Nephron progenitor cell (in vitro differentiated cells): ENCODE measurements around the gene FKBP1B.

Experiments used
- DNase-seq: peaks from one replicate; pipeline ENCODE4 v3.0.0; 2021
- H3K27ac Mint-ChIP-seq: 2 replicates; pipeline ENCODE4 v1.8.0; 2021; ENCODE audit warnings: mild to moderate bottlenecking, moderate library complexity, mixed read lengths
- H3K27me3 Mint-ChIP-seq: 2 replicates; pipeline ENCODE4 v1.8.0; 2021; ENCODE audit warnings: mild to moderate bottlenecking, low read depth, mixed read lengths; ENCODE audit not compliant: poor library complexity
- H3K36me3 Mint-ChIP-seq: 2 replicates; pipeline ENCODE4 v1.8.0; 2021; ENCODE audit warnings: low read depth, mixed read lengths
- H3K4me1 Mint-ChIP-seq: 2 replicates; pipeline ENCODE4 v1.8.0; 2021; ENCODE audit warnings: mixed read lengths
- H3K4me3 Mint-ChIP-seq: 2 replicates; pipeline ENCODE4 v1.8.0; 2021; ENCODE audit warnings: mild to moderate bottlenecking, moderate library complexity, mixed read lengths
- H3K9me3 Mint-ChIP-seq: 2 replicates; pipeline ENCODE4 v1.8.0; 2021; ENCODE audit warnings: mild to moderate bottlenecking, moderate library complexity, mixed read lengths
- TF ChIP-seq, protein P1 (sequence below): fragments of 200-600 bp; sonication (generic); IDR thresholded peaks from 2 replicates; pipeline ENCODE4 v1.5.0; 2021; ENCODE audit warnings: antibody characterized with exemption

FKBP1B gene

DNA sequence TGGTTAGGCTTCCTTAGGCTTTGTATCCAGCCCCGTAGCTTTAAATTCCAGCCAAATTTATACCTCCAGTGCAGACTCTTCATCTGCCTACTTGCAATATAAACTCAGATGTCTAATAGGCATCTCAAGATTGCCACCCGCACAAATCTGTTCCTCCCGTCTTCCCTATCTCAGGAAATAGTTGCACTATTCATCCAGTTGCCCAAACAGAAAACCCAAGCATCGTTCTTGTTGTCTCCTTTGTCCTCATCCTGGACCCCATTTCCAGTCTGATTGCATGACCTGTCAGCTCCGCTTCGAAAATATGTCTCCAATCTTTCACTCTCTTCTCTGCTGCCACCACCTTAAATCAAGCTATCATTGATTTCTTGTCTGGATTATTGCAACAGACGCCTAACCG is 2.3 kb downstream of the FKBP1B start:
- Mint-ChIP-seq H3K27me3 (peaks cover 2% of the 10 kb centered on the region), H3K4me1 (peaks cover 7% of the 10 kb centered on the region), H3K9me3 (no peaks in the 10 kb centered on the region), H3K27ac (no peak overlapping the region), H3K36me3 (peaks cover 7% of the 10 kb centered on the region), H3K4me3 (no peak overlapping the region)
- DNase-seq, result no peak
- TF ChIP-seq, protein P1, sequence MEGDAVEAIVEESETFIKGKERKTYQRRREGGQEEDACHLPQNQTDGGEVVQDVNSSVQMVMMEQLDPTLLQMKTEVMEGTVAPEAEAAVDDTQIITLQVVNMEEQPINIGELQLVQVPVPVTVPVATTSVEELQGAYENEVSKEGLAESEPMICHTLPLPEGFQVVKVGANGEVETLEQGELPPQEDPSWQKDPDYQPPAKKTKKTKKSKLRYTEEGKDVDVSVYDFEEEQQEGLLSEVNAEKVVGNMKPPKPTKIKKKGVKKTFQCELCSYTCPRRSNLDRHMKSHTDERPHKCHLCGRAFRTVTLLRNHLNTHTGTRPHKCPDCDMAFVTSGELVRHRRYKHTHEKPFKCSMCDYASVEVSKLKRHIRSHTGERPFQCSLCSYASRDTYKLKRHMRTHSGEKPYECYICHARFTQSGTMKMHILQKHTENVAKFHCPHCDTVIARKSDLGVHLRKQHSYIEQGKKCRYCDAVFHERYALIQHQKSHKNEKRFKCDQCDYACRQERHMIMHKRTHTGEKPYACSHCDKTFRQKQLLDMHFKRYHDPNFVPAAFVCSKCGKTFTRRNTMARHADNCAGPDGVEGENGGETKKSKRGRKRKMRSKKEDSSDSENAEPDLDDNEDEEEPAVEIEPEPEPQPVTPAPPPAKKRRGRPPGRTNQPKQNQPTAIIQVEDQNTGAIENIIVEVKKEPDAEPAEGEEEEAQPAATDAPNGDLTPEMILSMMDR, result no peak

- H3K36me3 Mint-ChIP-seq, result peaks cover 7% of the 10 kb centered on the region
- H3K4me3 Mint-ChIP-seq, result no peak overlapping the region
- no peak overlapping the region for H3K27ac Mint-ChIP-seq
- H3K9me3 Mint-ChIP-seq, result no peaks in the 10 kb centered on the region
- H3K4me1 Mint-ChIP-seq, result no peaks in the 10 kb centered on the region
- DNase-seq, result no peak
- TF ChIP-seq, protein P1, result no peak
- no peaks in the 10 kb centered on the region for H3K27me3 Mint-ChIP-seq
Measured at GRCh38 chr2:24052951-24053350, 3.4 kb downstream of the FKBP1B start.

DNA sequence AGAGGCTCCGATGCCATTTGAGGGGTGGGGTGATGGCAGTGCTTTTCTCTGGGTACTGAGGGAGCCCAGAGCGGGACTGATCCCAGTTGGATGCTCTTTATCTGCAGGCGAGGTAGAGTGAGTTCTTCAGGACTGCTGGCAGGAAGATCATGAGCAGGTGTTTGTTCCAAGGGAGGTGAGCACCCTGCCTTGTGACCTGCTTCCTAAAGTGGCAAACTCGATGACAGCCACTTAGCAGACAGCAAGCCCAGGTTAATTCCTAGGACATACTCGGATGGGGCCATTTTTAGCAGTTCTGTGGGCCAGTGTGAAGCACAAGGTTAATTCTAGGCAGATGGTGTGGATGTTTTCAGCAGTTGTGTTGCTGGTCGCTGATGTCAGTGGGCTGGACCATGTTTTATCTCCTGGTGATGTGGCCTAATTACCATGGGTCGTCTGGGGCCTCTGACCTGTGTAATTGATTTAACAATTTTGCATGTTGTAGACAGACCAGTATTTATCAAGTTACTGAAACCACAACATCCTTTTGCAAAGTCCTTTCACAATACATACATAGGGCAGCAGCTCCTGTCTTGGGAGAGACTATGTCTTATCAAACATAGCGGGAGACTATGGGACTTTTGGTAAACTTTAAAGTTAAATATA is 4.9 kb downstream of the FKBP1B start:
- Mint-ChIP-seq H3K9me3 (no peaks in the 10 kb centered on the region), H3K27ac (no peak overlapping the region), H3K27me3 (peaks cover 3% of the 10 kb centered on the region), H3K36me3 (peaks cover 7% of the 10 kb centered on the region), H3K4me1 (no peaks in the 10 kb centered on the region), H3K4me3 (no peak overlapping the region)
- TF ChIP-seq, protein P1, result no peak
- DNase-seq, result no peak

DNA sequence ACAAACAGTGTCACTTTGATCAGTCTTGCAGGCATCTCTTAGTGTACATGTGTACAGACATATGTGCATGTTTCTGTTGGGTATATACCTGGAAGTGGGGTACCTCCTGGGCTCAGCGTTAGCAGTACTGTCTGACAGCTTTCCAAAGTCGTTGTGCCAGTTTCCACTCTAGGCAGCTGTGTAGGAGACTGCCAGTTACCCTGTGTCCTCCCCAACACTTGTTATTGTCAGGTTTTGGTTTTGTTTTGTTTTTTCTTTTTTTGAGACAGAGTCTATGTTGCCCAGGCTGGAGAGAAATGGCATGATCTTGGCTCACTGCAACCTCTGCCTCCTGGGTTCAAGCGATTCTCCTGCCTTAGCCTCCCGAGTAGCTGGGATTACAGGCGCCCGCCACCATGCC is 6.2 kb downstream of the FKBP1B start:
- no peaks in the 10 kb centered on the region for H3K4me1 Mint-ChIP-seq
- peaks cover 3% of the 10 kb centered on the region for H3K27me3 Mint-ChIP-seq

GRCh38 chr2:24058564-24059271 is 9.2 kb downstream of the FKBP1B start:
- H3K27me3 Mint-ChIP-seq, result peaks cover 3% of the 10 kb centered on the region
- TF ChIP-seq, protein P1, result no peak
- no peaks in the 10 kb centered on the region for H3K4me1 Mint-ChIP-seq
- H3K36me3 Mint-ChIP-seq, result peaks cover 7% of the 10 kb centered on the region
- no peaks in the 10 kb centered on the region for H3K9me3 Mint-ChIP-seq
- no peak for DNase-seq
- no peak overlapping the region for H3K4me3 Mint-ChIP-seq
- no peak overlapping the region for H3K27ac Mint-ChIP-seq

More for the DNA sequence above, 6.2 kb downstream of the FKBP1B start:
- Mint-ChIP-seq H3K36me3 (peaks cover 7% of the 10 kb centered on the region), H3K27ac (no peak overlapping the region), H3K9me3 (no peaks in the 10 kb centered on the region), H3K4me3 (no peak overlapping the region)
- no peak for DNase-seq
- TF ChIP-seq, protein P1, result no peak

DNA sequence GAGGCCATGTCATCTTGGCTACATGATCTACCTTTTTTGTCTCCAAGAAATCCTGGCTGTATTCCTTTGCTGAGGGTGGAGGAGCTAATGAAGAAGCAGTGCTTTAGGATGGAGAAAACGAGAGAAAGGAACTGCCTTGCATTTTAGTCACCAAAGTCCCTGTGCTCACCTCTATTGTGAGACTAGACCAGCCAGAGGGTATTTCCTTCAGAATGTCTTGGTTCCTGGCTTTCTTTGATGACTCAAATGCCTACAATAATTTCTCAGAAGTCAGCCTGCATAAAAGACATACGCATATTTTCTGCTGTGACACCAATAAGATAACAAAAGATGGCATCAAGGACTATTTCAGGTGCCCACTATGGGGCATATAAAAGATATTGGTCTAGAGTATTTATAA is 15.8 kb downstream of the FKBP1B start:
- Mint-ChIP-seq H3K27ac (no peak overlapping the region), H3K4me1 (no peaks in the 10 kb centered on the region), H3K36me3 (peaks cover 32% of the 10 kb centered on the region), H3K4me3 (no peak overlapping the region), H3K9me3 (no peaks in the 10 kb centered on the region), H3K27me3 (no peaks in the 10 kb centered on the region)
- TF ChIP-seq, protein P1, result no peak
- no peak for DNase-seq
